D341Med (cell line): ENCODE results near the gene GPSM3.
"Not testable (repeated sequence)": the region's sequence is repeated elsewhere in the genome, so short reads cannot be mapped to it uniquely, and the experiment has no call there.

Experiments
- DNase-seq: peaks from one replicate; pipeline ENCODE4 v3.0.0; 2012; ENCODE audit warnings: low spot score

Gene GPSM3

GRCh38 chr6:32187009-32187709 is 5.3 kb downstream of the GPSM3 start:
- DNase-seq, result no peak

- DNase-seq, result not testable (repeated sequence)
Measured at GRCh38 chr6:32186151-32186840, 6.1 kb downstream of the GPSM3 start.

GRCh38 chr6:32185681-32186131 is 6.7 kb downstream of the GPSM3 start:
- not testable (repeated sequence) for DNase-seq

GRCh38 chr6:32184084-32184640 is 8.3 kb downstream of the GPSM3 start, which contains the start of gene AGER:
Gene AGER, minus strand, starts transcription at chr6:32184253. Its CDS starts 31 bp downstream, at chr6:32184222.
- DNase-seq, result no peak

GRCh38 chr6:32183483-32184083 is 8.9 kb downstream of the GPSM3 start:
- no peak for DNase-seq

- no peak for DNase-seq
Measured at GRCh38 chr6:32183030-32183429, 9.4 kb downstream of the GPSM3 start.

- DNase-seq, result no peak
Measured at GRCh38 chr6:32182555-32182981, 9.9 kb downstream of the GPSM3 start.

- no peak for DNase-seq
Measured at GRCh38 chr6:32181915-32182529, 10.4 kb downstream of the GPSM3 start.

- no peak for DNase-seq
Measured at GRCh38 chr6:32181148-32181702, 11.2 kb downstream of the GPSM3 start.

GRCh38 chr6:32179766-32180405 is 12.6 kb downstream of the GPSM3 start:
- no peak for DNase-seq

- DNase-seq, result no peak
Measured at GRCh38 chr6:32178547-32179440, 13.6 kb downstream of the GPSM3 start.

- peak; percentile 91 for DNase-seq
Measured at GRCh38 chr6:32177788-32178546, 14.5 kb downstream of the GPSM3 start, which contains the start of gene RNF5. Gene RNF5, plus strand, starts transcription at chr6:32178405. Its CDS starts 107 bp downstream, at chr6:32178512.

- DNase-seq, result peak; percentile 65
Measured at GRCh38 chr6:32177183-32177787, 15.2 kb downstream of the GPSM3 start.

GRCh38 chr6:32176476-32177182 is 15.8 kb downstream of the GPSM3 start:
- no peak for DNase-seq

GRCh38 chr6:32175711-32176475 is 16.6 kb downstream of the GPSM3 start, which contains the start of gene AGPAT1:
Gene AGPAT1, minus strand, starts transcription at chr6:32176084. Its CDS starts 4,588 bp downstream, at chr6:32171496.
- peak; percentile 96 for DNase-seq

- no peak for DNase-seq
Measured at GRCh38 chr6:32175322-32175710, 17.1 kb downstream of the GPSM3 start.

- DNase-seq, result no peak
Measured at GRCh38 chr6:32174416-32174815, 18.0 kb downstream of the GPSM3 start.
